Panc1 (cell line): ENCODE measurements around the gene SRC.

Experiments used
- POLR2AphosphoS5 ChIP-seq: IDR thresholded peaks from 2 replicates; pipeline ENCODE4 v1.6.1; 2012; ENCODE audit warnings: mild to moderate bottlenecking, low read depth, low read length, moderate library complexity
- TF ChIP-seq, protein P1 (sequence below): fragments of 450-650 bp; IDR thresholded peaks from 2 replicates; pipeline ENCODE4 v1.5.1; 2017; ENCODE audit warnings: mild to moderate bottlenecking

GRCh38 chr20:37372441-37372840, 26.5 kb downstream of the SRC start:
- TF ChIP-seq POLR2AphosphoS5 = no peak
- TF ChIP-seq, protein P1, sequence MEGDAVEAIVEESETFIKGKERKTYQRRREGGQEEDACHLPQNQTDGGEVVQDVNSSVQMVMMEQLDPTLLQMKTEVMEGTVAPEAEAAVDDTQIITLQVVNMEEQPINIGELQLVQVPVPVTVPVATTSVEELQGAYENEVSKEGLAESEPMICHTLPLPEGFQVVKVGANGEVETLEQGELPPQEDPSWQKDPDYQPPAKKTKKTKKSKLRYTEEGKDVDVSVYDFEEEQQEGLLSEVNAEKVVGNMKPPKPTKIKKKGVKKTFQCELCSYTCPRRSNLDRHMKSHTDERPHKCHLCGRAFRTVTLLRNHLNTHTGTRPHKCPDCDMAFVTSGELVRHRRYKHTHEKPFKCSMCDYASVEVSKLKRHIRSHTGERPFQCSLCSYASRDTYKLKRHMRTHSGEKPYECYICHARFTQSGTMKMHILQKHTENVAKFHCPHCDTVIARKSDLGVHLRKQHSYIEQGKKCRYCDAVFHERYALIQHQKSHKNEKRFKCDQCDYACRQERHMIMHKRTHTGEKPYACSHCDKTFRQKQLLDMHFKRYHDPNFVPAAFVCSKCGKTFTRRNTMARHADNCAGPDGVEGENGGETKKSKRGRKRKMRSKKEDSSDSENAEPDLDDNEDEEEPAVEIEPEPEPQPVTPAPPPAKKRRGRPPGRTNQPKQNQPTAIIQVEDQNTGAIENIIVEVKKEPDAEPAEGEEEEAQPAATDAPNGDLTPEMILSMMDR = no peak
